ENCODE results near the gene MRNIP. TPM values are rescaled to one million over a fixed set of nuclear protein-coding genes. Genes with fewer than 3 reads are reported as not detected.
A peak's percentile ranks its signal among the peaks of the same experiment; 100 is the strongest.

MRNIP gene
- total and polyA plus RNA-seq, 5 donors from 2014 or later: 10.2 to 46.4 (median 18.2) TPM

DNA sequence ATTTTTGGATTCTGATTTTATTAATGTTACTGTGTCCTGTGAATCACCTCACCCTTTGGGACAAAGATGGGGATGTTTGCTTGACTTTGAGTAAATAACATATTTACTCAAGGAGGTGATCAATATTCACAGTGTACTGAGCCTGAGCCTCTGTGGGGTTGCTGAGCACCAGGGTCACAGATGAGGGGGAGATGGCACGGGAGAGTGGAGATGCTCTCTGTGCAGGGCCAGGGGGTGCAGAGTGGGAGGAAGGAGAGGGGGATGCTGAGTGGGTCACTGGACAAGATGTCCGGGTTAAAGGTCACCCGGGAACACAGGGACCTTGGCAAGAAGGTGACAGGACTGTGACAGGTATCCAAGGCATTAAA lies 33.9 kb downstream of the MRNIP start:
- Histone ChIP-seq H3K27ac (ENCODE audit: insufficient read depth, low read length, poor library complexity, severe bottlenecking) (no peak overlapping the region), H3K9me3 (ENCODE audit: control insufficient read depth in 2 of 2, low read length in 2 of 2) (no peaks in the 10 kb centered on the region), H3K4me1 (ENCODE audit: control insufficient read depth, insufficient read depth, low read length, poor library complexity, severe bottlenecking) (peaks cover 25% of the 10 kb centered on the region), H3K27me3 (ENCODE audit: control insufficient read depth, insufficient read depth, low read length) (no peaks in the 10 kb centered on the region), H3K36me3 (ENCODE audit: control insufficient read depth, insufficient read depth, low read length) (peaks cover 60% of the 10 kb centered on the region), H3K4me3 (ENCODE audit: low read depth, low read length) (no peak overlapping the region)
- H3K4me1 Mint-ChIP-seq: peaks cover 8 to 55% (median 32%) of the 10 kb centered on the region in 4 donors
- peaks cover 0 to 3% (median 0%) of the 10 kb centered on the region in 7 donors for H3K9me3 Mint-ChIP-seq
- H3K27me3 Mint-ChIP-seq: peaks cover 10% of the 10 kb centered on the region
- H3K4me3 Mint-ChIP-seq: peak overlapping the region in 3 of 4 donors; percentile 17 to 25 (median 19)
- no peak for DNase-seq
- no peak for ATAC-seq (ENCODE audit: low read depth in 2 of 2)
- H3K36me3 Mint-ChIP-seq: peaks cover 36% of the 10 kb centered on the region
- H3K27ac Mint-ChIP-seq: no peak overlapping the region

DNA sequence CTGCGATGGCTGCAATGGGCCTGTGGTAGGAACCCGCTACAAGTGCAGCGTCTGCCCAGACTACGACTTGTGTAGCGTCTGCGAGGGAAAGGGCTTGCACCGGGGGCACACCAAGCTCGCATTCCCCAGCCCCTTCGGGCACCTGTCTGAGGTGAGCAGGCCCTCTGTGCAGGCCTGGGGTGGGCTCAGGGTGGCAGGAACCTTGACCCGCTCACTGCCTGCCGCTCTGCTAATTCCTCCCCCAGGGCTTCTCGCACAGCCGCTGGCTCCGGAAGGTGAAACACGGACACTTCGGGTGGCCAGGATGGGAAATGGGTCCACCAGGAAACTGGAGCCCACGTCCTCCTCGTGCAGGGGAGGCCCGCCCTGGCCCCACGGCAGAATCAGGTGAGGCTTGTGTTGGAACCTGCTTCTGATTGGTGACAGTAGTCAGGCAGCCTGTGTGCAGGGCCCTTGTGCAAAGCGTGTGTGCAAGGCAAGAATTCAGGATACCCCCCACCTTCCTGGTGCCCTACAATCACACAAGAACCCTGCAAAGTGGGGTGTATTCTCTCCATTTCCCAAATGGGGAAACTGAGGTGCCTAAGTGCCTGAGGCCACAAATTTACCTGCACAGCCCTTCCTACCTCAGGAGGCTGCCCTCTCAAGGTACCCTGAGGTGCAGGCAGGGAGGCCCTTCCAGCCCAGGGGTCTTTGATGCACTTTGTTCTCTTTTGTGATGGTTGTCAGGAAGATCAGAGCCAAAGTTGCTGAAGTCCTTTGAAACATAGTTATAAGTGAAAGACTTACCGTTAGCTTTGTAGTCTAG lies 34.5 kb downstream of the MRNIP start:
- H3K4me1 Mint-ChIP-seq: peaks cover 8 to 58% (median 30%) of the 10 kb centered on the region in 4 donors
- Histone ChIP-seq H3K27ac (ENCODE audit: insufficient read depth, low read length, poor library complexity, severe bottlenecking) (peak overlapping the region; percentile 35), H3K4me1 (ENCODE audit: control insufficient read depth, insufficient read depth, low read length, poor library complexity, severe bottlenecking) (peaks cover 31% of the 10 kb centered on the region), H3K36me3 (ENCODE audit: control insufficient read depth, insufficient read depth, low read length) (peaks cover 54% of the 10 kb centered on the region), H3K4me3 (ENCODE audit: low read depth, low read length) (no peak overlapping the region), H3K9me3 (ENCODE audit: control insufficient read depth in 2 of 2, low read length in 2 of 2) (no peaks in the 10 kb centered on the region), H3K27me3 (ENCODE audit: control insufficient read depth, insufficient read depth, low read length) (no peaks in the 10 kb centered on the region)
- DNase-seq: peak in 1 of 3 donors; percentile 1
- H3K27me3 Mint-ChIP-seq: peaks cover 10% of the 10 kb centered on the region
- peaks cover 30% of the 10 kb centered on the region for H3K36me3 Mint-ChIP-seq
- H3K27ac Mint-ChIP-seq: peak overlapping the region in 1 of 3 donors; percentile 46
- peaks cover 0 to 3% (median 0%) of the 10 kb centered on the region in 7 donors for H3K9me3 Mint-ChIP-seq
- H3K4me3 Mint-ChIP-seq: peak overlapping the region in 3 of 4 donors; percentile 17 to 25 (median 19)
- ATAC-seq (ENCODE audit: low read depth in 2 of 2): no peak

DNA sequence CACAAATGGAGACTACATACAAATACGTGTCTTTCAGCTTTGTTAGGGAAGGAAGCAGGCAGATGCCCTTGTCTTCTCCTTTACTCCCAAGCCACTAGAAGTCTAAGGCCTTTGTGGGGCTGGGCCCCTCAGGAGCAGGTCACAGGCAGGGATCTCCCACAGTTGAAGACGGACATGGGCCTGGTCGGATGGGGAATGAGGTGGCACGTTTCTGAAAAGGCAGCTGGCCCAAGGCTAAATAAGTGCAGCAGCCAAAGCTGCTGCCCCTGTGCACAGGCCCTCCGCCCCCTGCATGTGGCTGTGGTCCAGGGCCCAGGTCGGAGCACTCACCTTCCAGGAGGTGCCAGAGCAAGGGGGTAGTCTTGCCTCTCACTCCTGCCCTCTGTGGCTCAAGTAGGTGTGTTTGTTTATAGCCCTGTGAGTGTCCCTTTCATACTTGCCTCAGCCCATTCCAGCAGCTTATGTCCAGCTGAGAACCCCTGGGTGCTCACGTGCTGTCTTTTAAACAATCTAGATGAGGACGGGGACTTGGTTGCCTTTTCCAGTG lies 36.1 kb downstream of the MRNIP start:
- H3K4me1 Mint-ChIP-seq: peaks cover 8 to 65% (median 33%) of the 10 kb centered on the region in 4 donors
- peaks cover 16% of the 10 kb centered on the region for H3K36me3 Mint-ChIP-seq
- peaks cover 40% of the 10 kb centered on the region for H3K36me3 ChIP-seq (ENCODE audit: control insufficient read depth, insufficient read depth, low read length)
- H3K9me3 Mint-ChIP-seq: peaks cover 0 to 2% (median 0%) of the 10 kb centered on the region in 7 donors
- H3K27me3 Mint-ChIP-seq: peaks cover 10% of the 10 kb centered on the region
- no peak for ATAC-seq (ENCODE audit: low read depth in 2 of 2)
- peak overlapping the region in 2 of 3 donors; percentile 98 for H3K27ac Mint-ChIP-seq
- peak overlapping the region; percentile 92 for H3K4me3 ChIP-seq (ENCODE audit: low read depth, low read length)
- H3K27me3 ChIP-seq (ENCODE audit: control insufficient read depth, insufficient read depth, low read length): no peaks in the 10 kb centered on the region
- H3K4me1 ChIP-seq (ENCODE audit: control insufficient read depth, insufficient read depth, low read length, poor library complexity, severe bottlenecking): peaks cover 42% of the 10 kb centered on the region
- peak overlapping the region; percentile 98 to 100 (median 99) for H3K4me3 Mint-ChIP-seq
- no peak for DNase-seq
- no peaks in the 10 kb centered on the region for H3K9me3 ChIP-seq (ENCODE audit: control insufficient read depth in 2 of 2, low read length in 2 of 2)
- H3K27ac ChIP-seq (ENCODE audit: insufficient read depth, low read length, poor library complexity, severe bottlenecking): peak overlapping the region; percentile 96

- DNase-seq: no peak
- no peaks in the 10 kb centered on the region for H3K9me3 ChIP-seq (ENCODE audit: control insufficient read depth in 2 of 2, low read length in 2 of 2)
- ATAC-seq (ENCODE audit: low read depth in 2 of 2): no peak
- H3K9me3 Mint-ChIP-seq: peaks cover 0 to 2% (median 0%) of the 10 kb centered on the region in 7 donors
- peaks cover 10% of the 10 kb centered on the region for H3K27me3 Mint-ChIP-seq
- H3K27ac Mint-ChIP-seq: peak overlapping the region in 2 of 3 donors; percentile 98
- H3K4me3 ChIP-seq (ENCODE audit: low read depth, low read length): peak overlapping the region; percentile 92
- peak overlapping the region; percentile 96 for H3K27ac ChIP-seq (ENCODE audit: insufficient read depth, low read length, poor library complexity, severe bottlenecking)
- peak overlapping the region; percentile 98 to 100 (median 99) for H3K4me3 Mint-ChIP-seq
- H3K36me3 ChIP-seq (ENCODE audit: control insufficient read depth, insufficient read depth, low read length): peaks cover 38% of the 10 kb centered on the region
- peaks cover 8 to 66% (median 35%) of the 10 kb centered on the region in 4 donors for H3K4me1 Mint-ChIP-seq
- peaks cover 46% of the 10 kb centered on the region for H3K4me1 ChIP-seq (ENCODE audit: control insufficient read depth, insufficient read depth, low read length, poor library complexity, severe bottlenecking)
- peaks cover 15% of the 10 kb centered on the region for H3K36me3 Mint-ChIP-seq
- no peaks in the 10 kb centered on the region for H3K27me3 ChIP-seq (ENCODE audit: control insufficient read depth, insufficient read depth, low read length)
Measured at GRCh38 chr5:179822059-179822432, 36.6 kb downstream of the MRNIP start.

DNA sequence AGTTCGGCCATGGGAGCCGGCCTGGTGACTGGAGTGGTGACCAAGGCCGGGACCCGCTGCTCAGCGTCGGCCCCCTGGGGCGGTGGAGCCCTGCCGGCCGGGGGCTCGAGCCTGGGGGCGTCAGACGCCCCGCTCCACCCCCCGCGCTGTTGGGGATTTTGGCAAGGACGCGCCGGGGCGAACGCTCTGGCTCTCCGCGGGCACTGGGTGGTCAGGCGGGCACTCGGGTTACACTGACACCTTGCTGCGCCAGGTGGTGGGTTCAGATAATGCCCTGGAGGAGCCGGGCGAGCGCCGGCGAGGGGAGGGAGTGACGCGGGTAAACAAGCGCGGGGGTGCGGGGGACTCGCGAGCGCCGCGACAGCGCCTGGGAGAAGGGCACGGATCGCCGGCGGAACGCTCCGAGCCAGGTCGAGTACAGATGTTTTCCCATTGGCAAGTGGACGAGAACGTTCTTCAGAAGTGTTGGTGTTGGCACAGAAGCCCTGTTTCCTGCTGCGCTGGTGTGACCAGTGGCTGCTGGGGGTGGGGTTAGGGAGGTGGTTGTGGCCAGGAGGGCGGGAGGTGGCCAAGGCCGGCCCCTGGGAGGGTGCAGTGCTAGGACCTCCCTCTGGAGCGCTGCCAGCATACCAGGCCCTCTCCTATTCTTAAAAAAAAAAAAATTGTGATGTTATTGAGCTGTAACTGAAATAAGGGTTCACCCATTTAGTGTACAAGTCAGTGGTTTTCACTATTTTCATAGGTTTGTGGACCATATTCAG lies 37.1 kb downstream of the MRNIP start:
- Mint-ChIP-seq H3K4me1 (peaks cover 8 to 63% (median 33%) of the 10 kb centered on the region in 4 donors), H3K27me3 (peaks cover 10% of the 10 kb centered on the region)

DNA sequence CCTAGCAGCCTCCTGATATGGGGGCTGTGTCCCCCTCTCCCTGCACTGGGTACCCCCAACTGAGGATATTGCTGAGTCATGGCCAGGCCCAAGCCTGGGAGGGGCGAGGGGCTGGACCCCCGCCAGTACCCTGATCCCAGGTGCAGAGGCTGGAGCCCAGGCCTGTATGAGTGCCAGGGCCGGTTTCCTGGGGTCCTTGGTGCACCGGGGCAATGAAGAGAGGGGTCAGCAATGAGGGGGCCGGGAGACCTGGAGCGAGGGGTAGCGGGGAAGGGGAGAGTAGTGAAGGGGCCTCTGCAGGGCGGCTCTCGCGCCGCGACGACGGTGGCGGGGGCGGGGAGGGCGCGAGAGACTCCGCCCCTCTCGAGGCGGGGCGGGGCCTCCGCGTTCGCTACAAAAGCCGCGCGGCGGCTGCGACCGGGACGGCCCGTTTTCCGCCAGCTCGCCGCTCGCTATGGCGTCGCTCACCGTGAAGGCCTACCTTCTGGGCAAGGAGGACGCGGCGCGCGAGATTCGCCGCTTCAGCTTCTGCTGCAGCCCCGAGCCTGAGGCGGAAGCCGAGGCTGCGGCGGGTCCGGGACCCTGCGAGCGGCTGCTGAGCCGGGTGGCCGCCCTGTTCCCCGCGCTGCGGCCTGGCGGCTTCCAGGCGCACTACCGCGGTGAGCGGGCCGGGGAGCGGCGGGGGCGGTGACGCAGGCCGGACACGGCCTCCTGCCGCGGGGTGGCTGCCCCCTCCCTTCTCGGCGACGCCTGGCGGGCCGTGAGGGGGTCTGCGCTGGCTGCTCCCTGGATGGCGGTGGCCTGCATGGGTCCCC lies 37.9 kb downstream of the MRNIP start, which contains the start of gene SQSTM1:
Gene SQSTM1, plus strand, starts transcription at position 423 of the 815 bp plus-strand sequence. Its CDS starts 32 bp downstream, at position 455.
- peak within 1 kb of the TSS; percentile 98 to 100 (median 99) for H3K4me3 Mint-ChIP-seq
- H3K27ac ChIP-seq (ENCODE audit: insufficient read depth, low read length, poor library complexity, severe bottlenecking): peak within 1 kb of the TSS; percentile 96
- peak within 1 kb of the TSS; percentile 97 to 98 (median 98) for H3K27ac Mint-ChIP-seq
- DNase-seq (peak; percentile 77 to 84 (median 83)), ATAC-seq (ENCODE audit: low read depth in 2 of 2) (peak; percentile 57 to 58)
- peaks cover 0 to 2% (median 0%) of the 10 kb centered on the region in 7 donors for H3K9me3 Mint-ChIP-seq
- H3K4me3 ChIP-seq (ENCODE audit: low read depth, low read length): peak within 1 kb of the TSS; percentile 92
- peaks cover 10% of the 10 kb centered on the region for H3K27me3 Mint-ChIP-seq
- peaks cover 8 to 65% (median 34%) of the 10 kb centered on the region in 4 donors for H3K4me1 Mint-ChIP-seq
- peaks cover 30% of the 10 kb centered on the region for H3K36me3 ChIP-seq (ENCODE audit: control insufficient read depth, insufficient read depth, low read length)
- peaks cover 15% of the 10 kb centered on the region for H3K36me3 Mint-ChIP-seq
- H3K4me1 ChIP-seq (ENCODE audit: control insufficient read depth, insufficient read depth, low read length, poor library complexity, severe bottlenecking): peaks cover 53% of the 10 kb centered on the region
- no peaks in the 10 kb centered on the region for H3K27me3 ChIP-seq (ENCODE audit: control insufficient read depth, insufficient read depth, low read length)
- no peaks in the 10 kb centered on the region for H3K9me3 ChIP-seq (ENCODE audit: control insufficient read depth in 2 of 2, low read length in 2 of 2)

More for the DNA sequence above, 37.1 kb downstream of the MRNIP start:
- H3K9me3 ChIP-seq (ENCODE audit: control insufficient read depth in 2 of 2, low read length in 2 of 2): no peaks in the 10 kb centered on the region
- peak overlapping the region; percentile 97 to 98 (median 98) for H3K27ac Mint-ChIP-seq
- DNase-seq: peak; percentile 84 to 90 (median 87)
- H3K4me1 ChIP-seq (ENCODE audit: control insufficient read depth, insufficient read depth, low read length, poor library complexity, severe bottlenecking): peaks cover 52% of the 10 kb centered on the region
- no peaks in the 10 kb centered on the region for H3K27me3 ChIP-seq (ENCODE audit: control insufficient read depth, insufficient read depth, low read length)
- H3K9me3 Mint-ChIP-seq: peaks cover 0 to 2% (median 0%) of the 10 kb centered on the region in 7 donors
- peaks cover 15% of the 10 kb centered on the region for H3K36me3 Mint-ChIP-seq
- H3K4me3 Mint-ChIP-seq: peak overlapping the region; percentile 98 to 100 (median 99)
- ATAC-seq (ENCODE audit: low read depth in 2 of 2): peak; percentile 59 to 60
- peaks cover 33% of the 10 kb centered on the region for H3K36me3 ChIP-seq (ENCODE audit: control insufficient read depth, insufficient read depth, low read length)
- H3K27ac ChIP-seq (ENCODE audit: insufficient read depth, low read length, poor library complexity, severe bottlenecking): peak overlapping the region; percentile 96
- H3K4me3 ChIP-seq (ENCODE audit: low read depth, low read length): peak overlapping the region; percentile 92
